ENCODE data around the gene SPEF1. TPM values are rescaled to one million over a fixed set of nuclear protein-coding genes. Genes with fewer than 3 reads are reported as not detected.

The SPEF1 gene
- total RNA-seq, 2 donors from 2014 or later, result 0.35 to 0.44 TPM

DNA sequence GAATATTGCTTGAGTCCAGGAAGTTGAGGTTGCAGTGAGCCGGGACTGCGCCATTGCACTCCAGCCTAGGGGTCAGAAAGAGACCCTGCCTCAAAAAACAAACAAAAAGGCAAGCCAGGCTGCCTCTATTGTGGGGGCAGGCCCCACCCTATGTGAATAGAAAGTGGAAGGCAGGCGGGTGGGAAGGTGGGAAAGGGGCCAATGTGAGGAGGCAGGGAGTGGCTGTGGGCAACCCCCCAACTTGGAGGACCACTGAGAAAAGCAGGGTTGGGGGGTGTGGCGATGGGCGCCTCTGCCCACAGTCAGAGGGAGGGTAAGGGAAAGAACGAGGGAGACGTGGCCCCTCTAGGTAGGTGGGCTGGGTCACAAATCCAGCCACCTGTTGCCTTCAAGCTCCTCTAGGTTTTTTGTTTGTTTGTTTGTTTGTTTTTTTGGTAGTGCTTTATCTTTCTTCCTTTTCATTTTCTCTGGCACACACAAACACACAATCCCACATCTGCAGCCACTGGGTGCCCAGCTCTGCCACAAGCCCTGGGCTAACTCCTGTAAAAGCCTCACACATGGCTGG is 33.8 kb upstream of the SPEF1 start:
- Mint-ChIP-seq H3K27ac (no peak overlapping the region), H3K36me3 (ENCODE audit: low read depth) (no peaks in the 10 kb centered on the region), H3K4me1 (no peaks in the 10 kb centered on the region), H3K4me3 (no peak overlapping the region), H3K9me3 (no peaks in the 10 kb centered on the region), H3K27me3 (ENCODE audit: insufficient read depth) (peaks cover 8% of the 10 kb centered on the region)
- Histone ChIP-seq H3K27ac (ENCODE audit: low read depth, low read length) (no peak overlapping the region), H3K9me3 (ENCODE audit: control insufficient read depth, low read length) (no peaks in the 10 kb centered on the region), H3K4me3 (ENCODE audit: low read length) (no peak overlapping the region), H3K27me3 (ENCODE audit: control insufficient read depth, insufficient read depth, low read length, poor library complexity, severe bottlenecking) (no peaks in the 10 kb centered on the region), H3K36me3 (ENCODE audit: control insufficient read depth, insufficient read depth, low read length) (no peaks in the 10 kb centered on the region), H3K4me1 (ENCODE audit: control insufficient read depth, insufficient read depth, low read length) (peaks cover 4% of the 10 kb centered on the region), H3K9ac (ENCODE audit: extremely low read depth, low read length, poor library complexity, severe bottlenecking) (no peak overlapping the region)
- 90 to 92% methylated on average over 6 to 7 of the region's 7 CpGs for WGBS, 2 experiments (ENCODE audit: insufficient coverage in 1 of 2, insufficient read length in 1 of 2)
- TF ChIP-seq, protein P1, sequence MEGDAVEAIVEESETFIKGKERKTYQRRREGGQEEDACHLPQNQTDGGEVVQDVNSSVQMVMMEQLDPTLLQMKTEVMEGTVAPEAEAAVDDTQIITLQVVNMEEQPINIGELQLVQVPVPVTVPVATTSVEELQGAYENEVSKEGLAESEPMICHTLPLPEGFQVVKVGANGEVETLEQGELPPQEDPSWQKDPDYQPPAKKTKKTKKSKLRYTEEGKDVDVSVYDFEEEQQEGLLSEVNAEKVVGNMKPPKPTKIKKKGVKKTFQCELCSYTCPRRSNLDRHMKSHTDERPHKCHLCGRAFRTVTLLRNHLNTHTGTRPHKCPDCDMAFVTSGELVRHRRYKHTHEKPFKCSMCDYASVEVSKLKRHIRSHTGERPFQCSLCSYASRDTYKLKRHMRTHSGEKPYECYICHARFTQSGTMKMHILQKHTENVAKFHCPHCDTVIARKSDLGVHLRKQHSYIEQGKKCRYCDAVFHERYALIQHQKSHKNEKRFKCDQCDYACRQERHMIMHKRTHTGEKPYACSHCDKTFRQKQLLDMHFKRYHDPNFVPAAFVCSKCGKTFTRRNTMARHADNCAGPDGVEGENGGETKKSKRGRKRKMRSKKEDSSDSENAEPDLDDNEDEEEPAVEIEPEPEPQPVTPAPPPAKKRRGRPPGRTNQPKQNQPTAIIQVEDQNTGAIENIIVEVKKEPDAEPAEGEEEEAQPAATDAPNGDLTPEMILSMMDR (conservative IDR thresholded peaks at IDR 0.05), result no peak
- no peak for DNase-seq

DNA sequence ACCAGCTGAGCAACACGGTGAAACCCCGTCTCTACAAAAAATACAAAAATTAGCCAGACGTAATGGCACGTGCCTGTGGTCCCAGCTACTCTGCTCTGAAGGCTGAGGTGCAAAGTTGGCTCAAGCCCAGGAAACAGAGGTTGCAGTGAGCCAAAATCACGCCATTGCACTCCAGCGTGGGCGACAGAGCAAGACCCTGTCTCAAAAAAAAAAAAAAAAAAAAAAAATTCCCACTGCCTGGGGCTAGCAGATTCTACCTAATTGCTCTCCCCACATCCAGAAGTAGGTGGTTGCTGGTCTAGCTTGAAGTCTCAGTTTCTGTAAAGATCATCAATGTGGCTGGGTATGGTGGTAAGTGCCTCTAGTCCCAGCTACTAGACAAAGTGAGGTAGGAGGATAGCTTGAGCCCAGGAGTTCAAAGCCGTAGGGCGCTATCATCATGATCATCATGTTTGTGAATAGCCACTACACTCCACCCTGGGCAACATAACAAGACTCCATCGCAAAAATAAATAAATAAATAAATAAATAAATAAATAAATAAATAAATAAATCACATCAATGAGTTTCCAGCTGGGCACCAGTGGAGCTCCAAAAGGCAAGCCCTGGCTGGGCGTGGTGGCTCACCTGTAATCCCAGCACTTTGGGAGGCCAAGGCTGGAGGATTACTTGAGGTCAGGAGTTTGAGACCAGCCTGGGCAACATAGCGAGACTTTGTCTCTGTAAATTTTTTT is 32.8 kb upstream of the SPEF1 start:
- Mint-ChIP-seq H3K27me3 (ENCODE audit: insufficient read depth) (peaks cover 8% of the 10 kb centered on the region), H3K4me1 (no peaks in the 10 kb centered on the region), H3K9me3 (no peaks in the 10 kb centered on the region), H3K27ac (no peak overlapping the region), H3K4me3 (no peak overlapping the region), H3K36me3 (ENCODE audit: low read depth) (no peaks in the 10 kb centered on the region)
- no peaks in the 10 kb centered on the region for H3K4me1 ChIP-seq (ENCODE audit: control insufficient read depth, insufficient read depth, low read length)
- H3K27ac ChIP-seq (ENCODE audit: low read depth, low read length), result no peak overlapping the region
- H3K36me3 ChIP-seq (ENCODE audit: control insufficient read depth, insufficient read depth, low read length), result no peaks in the 10 kb centered on the region
- no peaks in the 10 kb centered on the region for H3K27me3 ChIP-seq (ENCODE audit: control insufficient read depth, insufficient read depth, low read length, poor library complexity, severe bottlenecking)
- no peak overlapping the region for H3K9ac ChIP-seq (ENCODE audit: extremely low read depth, low read length, poor library complexity, severe bottlenecking)
- WGBS, 2 experiments (ENCODE audit: insufficient coverage in 1 of 2, insufficient read length in 1 of 2), result 92% methylated on average over 4 to 11 of the region's 12 CpGs
- DNase-seq, result no peak
- TF ChIP-seq, protein P1 (conservative IDR thresholded peaks at IDR 0.05), result no peak
- H3K4me3 ChIP-seq (ENCODE audit: low read length), result no peak overlapping the region
- no peaks in the 10 kb centered on the region for H3K9me3 ChIP-seq (ENCODE audit: control insufficient read depth, low read length)

DNA sequence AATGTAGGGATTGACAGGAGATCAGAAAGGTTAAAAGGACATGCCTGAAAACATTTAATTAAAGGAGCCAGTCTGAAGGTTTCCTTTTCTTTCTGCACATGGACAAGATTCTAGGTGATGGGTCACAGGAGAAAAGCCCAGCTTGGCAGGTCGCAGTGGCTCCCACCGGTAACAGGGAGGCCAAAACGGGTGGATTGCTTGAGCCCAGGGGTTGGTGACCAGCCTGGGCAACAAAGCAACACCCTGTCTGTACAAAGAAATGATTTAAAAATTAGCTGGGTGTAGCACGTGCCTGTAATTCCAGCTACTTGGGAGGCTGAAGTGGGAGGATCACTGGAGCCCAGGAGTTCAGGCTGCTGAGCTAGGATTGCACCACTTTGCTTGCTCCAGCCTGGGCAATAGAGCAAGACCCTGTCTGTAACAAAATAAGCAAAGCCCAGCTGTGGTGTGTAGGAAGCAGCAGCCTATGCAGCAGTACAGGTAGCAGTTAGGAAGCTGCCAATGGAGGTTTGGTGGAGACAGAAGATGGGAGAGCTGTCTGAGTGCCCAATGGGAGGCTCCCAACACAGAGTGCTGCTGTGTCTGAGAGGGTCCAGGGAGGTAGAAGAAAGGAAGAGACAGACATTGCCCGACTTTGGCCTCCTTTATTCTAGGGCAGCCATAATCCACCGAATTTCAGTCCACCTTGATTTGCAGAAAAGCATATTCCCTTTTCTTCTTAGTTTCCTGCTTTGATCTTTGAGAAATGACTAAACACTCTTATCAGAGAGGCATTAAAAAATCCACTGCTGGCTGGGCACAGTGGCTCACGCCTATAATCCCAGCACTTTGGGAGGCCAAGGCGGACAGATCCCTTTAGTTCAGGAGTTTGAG is 32.0 kb upstream of the SPEF1 start:
- Histone ChIP-seq H3K4me3 (ENCODE audit: low read length) (no peak overlapping the region), H3K27me3 (ENCODE audit: control insufficient read depth, insufficient read depth, low read length, poor library complexity, severe bottlenecking) (no peaks in the 10 kb centered on the region), H3K36me3 (ENCODE audit: control insufficient read depth, insufficient read depth, low read length) (no peaks in the 10 kb centered on the region), H3K9me3 (ENCODE audit: control insufficient read depth, low read length) (no peaks in the 10 kb centered on the region), H3K27ac (ENCODE audit: low read depth, low read length) (no peak overlapping the region), H3K4me1 (ENCODE audit: control insufficient read depth, insufficient read depth, low read length) (no peaks in the 10 kb centered on the region), H3K9ac (ENCODE audit: extremely low read depth, low read length, poor library complexity, severe bottlenecking) (no peak overlapping the region)
- no peak for DNase-seq
- peaks cover 8% of the 10 kb centered on the region for H3K27me3 Mint-ChIP-seq (ENCODE audit: insufficient read depth)
- H3K27ac Mint-ChIP-seq, result no peak overlapping the region
- H3K9me3 Mint-ChIP-seq, result peaks cover under 1% of the 10 kb centered on the region
- TF ChIP-seq, protein P1 (conservative IDR thresholded peaks at IDR 0.05), result no peak
- H3K36me3 Mint-ChIP-seq (ENCODE audit: low read depth), result no peaks in the 10 kb centered on the region
- no peak overlapping the region for H3K4me3 Mint-ChIP-seq
- WGBS, 2 experiments (ENCODE audit: insufficient coverage in 1 of 2, insufficient read length in 1 of 2), result 86% methylated on average over 8 of the region's 8 CpGs
- peaks cover under 1% of the 10 kb centered on the region for H3K4me1 Mint-ChIP-seq
